Measurements from ENCODE around the gene SLU7. TPM values are rescaled to one million over a fixed set of nuclear protein-coding genes. Genes with fewer than 3 reads are reported as not detected.

Gene SLU7
- total RNA-seq, 1 experiment from 2014 or later, result 65.3 TPM

- no peak overlapping the region for H3K4me3 ChIP-seq (ENCODE audit: low read length)
- H3K27ac ChIP-seq (ENCODE audit: low read length), result no peak overlapping the region
- no peaks in the 10 kb centered on the region for H3K27me3 ChIP-seq (ENCODE audit: low read length)
- H3K4me2 ChIP-seq (ENCODE audit: low read depth, low read length, poor library complexity, severe bottlenecking), result no peak overlapping the region
- H3K9me3 ChIP-seq (ENCODE audit: low read length), result no peaks in the 10 kb centered on the region
- no peaks in the 10 kb centered on the region for H3K36me3 ChIP-seq (ENCODE audit: insufficient read depth, low read length)
- no peaks in the 10 kb centered on the region for H3K4me1 ChIP-seq (ENCODE audit: low read length)
- H3K79me2 ChIP-seq (ENCODE audit: low read length), result no peaks in the 10 kb centered on the region
- no peaks in the 10 kb centered on the region for H4K20me1 ChIP-seq (ENCODE audit: insufficient read depth, low read depth, low read length)
- H3K9me2 ChIP-seq (replicated peaks; ENCODE audit: insufficient read depth, low read length), result no peaks in the 10 kb centered on the region
- no peak for DNase-seq
- H2AFZ ChIP-seq (ENCODE audit: low read length), result no peak overlapping the region
- no peak overlapping the region for H3K9ac ChIP-seq (ENCODE audit: low read length)
Observed at GRCh38 chr5:160356550-160357347, 62.1 kb downstream of the SLU7 start.

GRCh38 chr5:160354666-160355065 is 64.2 kb downstream of the SLU7 start:
- Histone ChIP-seq H3K4me2 (ENCODE audit: low read depth, low read length, poor library complexity, severe bottlenecking) (no peak overlapping the region), H3K9me3 (ENCODE audit: low read length) (no peaks in the 10 kb centered on the region), H3K4me3 (ENCODE audit: low read length) (no peak overlapping the region), H3K27me3 (ENCODE audit: low read length) (no peaks in the 10 kb centered on the region), H3K79me2 (ENCODE audit: low read length) (no peaks in the 10 kb centered on the region), H3K9ac (ENCODE audit: low read length) (no peak overlapping the region), H3K36me3 (ENCODE audit: insufficient read depth, low read length) (no peaks in the 10 kb centered on the region), H2AFZ (ENCODE audit: low read length) (no peak overlapping the region), H3K4me1 (ENCODE audit: low read length) (no peaks in the 10 kb centered on the region), H4K20me1 (ENCODE audit: insufficient read depth, low read depth, low read length) (no peaks in the 10 kb centered on the region), H3K27ac (ENCODE audit: low read length) (no peak overlapping the region), H3K9me2 (replicated peaks; ENCODE audit: insufficient read depth, low read length) (no peaks in the 10 kb centered on the region)
- no peak for DNase-seq

GRCh38 chr5:160353379-160353778 is 65.5 kb downstream of the SLU7 start:
- H3K27me3 ChIP-seq (ENCODE audit: low read length), result no peaks in the 10 kb centered on the region
- no peaks in the 10 kb centered on the region for H3K9me3 ChIP-seq (ENCODE audit: low read length)
- no peak overlapping the region for H3K27ac ChIP-seq (ENCODE audit: low read length)

GRCh38 chr5:160352308-160352707 is 66.6 kb downstream of the SLU7 start:
- H2AFZ ChIP-seq (ENCODE audit: low read length), result no peak overlapping the region
- DNase-seq, result no peak
- no peak overlapping the region for H3K4me3 ChIP-seq (ENCODE audit: low read length)
- H3K27me3 ChIP-seq (ENCODE audit: low read length), result no peaks in the 10 kb centered on the region
- no peak overlapping the region for H3K27ac ChIP-seq (ENCODE audit: low read length)
- H3K4me1 ChIP-seq (ENCODE audit: low read length), result no peaks in the 10 kb centered on the region
- H3K36me3 ChIP-seq (ENCODE audit: insufficient read depth, low read length), result no peaks in the 10 kb centered on the region
- no peaks in the 10 kb centered on the region for H3K9me3 ChIP-seq (ENCODE audit: low read length)
- no peak overlapping the region for H3K9ac ChIP-seq (ENCODE audit: low read length)
- H3K9me2 ChIP-seq (replicated peaks; ENCODE audit: insufficient read depth, low read length), result no peaks in the 10 kb centered on the region
- no peaks in the 10 kb centered on the region for H4K20me1 ChIP-seq (ENCODE audit: insufficient read depth, low read depth, low read length)
- H3K4me2 ChIP-seq (ENCODE audit: low read depth, low read length, poor library complexity, severe bottlenecking), result no peak overlapping the region
- H3K79me2 ChIP-seq (ENCODE audit: low read length), result no peaks in the 10 kb centered on the region

More at GRCh38 chr5:160353379-160353778, 65.5 kb downstream of the SLU7 start:
- H2AFZ ChIP-seq (ENCODE audit: low read length), result no peak overlapping the region
- no peaks in the 10 kb centered on the region for H3K4me1 ChIP-seq (ENCODE audit: low read length)
- H3K79me2 ChIP-seq (ENCODE audit: low read length), result no peaks in the 10 kb centered on the region
- no peak overlapping the region for H3K4me2 ChIP-seq (ENCODE audit: low read depth, low read length, poor library complexity, severe bottlenecking)
- no peak overlapping the region for H3K9ac ChIP-seq (ENCODE audit: low read length)
- no peak for DNase-seq
- H3K9me2 ChIP-seq (replicated peaks; ENCODE audit: insufficient read depth, low read length), result no peaks in the 10 kb centered on the region
- H3K4me3 ChIP-seq (ENCODE audit: low read length), result no peak overlapping the region
- no peaks in the 10 kb centered on the region for H4K20me1 ChIP-seq (ENCODE audit: insufficient read depth, low read depth, low read length)
- no peaks in the 10 kb centered on the region for H3K36me3 ChIP-seq (ENCODE audit: insufficient read depth, low read length)

Other genes with a start within 250 kb of the SLU7 start
- 0.69 and 0.97 TPM in 2 replicates for gene FABP6, start 189.6 kb downstream of the SLU7 start, total RNA-seq (2014; rRNA removed; shearing (Covaris generic); ENCODE audit: low replicate concordance)
- gene CCNJL, start 106.5 kb downstream of the SLU7 start, total RNA-seq (2014; rRNA removed; shearing (Covaris generic); ENCODE audit: low replicate concordance), result not detected in 2 replicates
- not detected in 2 replicates for gene C1QTNF2, start 48.5 kb downstream of the SLU7 start, total RNA-seq (2014; rRNA removed; shearing (Covaris generic); ENCODE audit: low replicate concordance)
- gene FAM200C, start 19.0 kb downstream of the SLU7 start, total RNA-seq (2014; rRNA removed; shearing (Covaris generic); ENCODE audit: low replicate concordance), result 0.76 and 2.0 TPM in 2 replicates
- 137 and 234 TPM in 2 replicates for gene PTTG1, start 2.8 kb upstream of the SLU7 start, total RNA-seq (2014; rRNA removed; shearing (Covaris generic); ENCODE audit: low replicate concordance)